K562 (cell line): ENCODE results near the gene MYL9. TPM values are rescaled to one million over a fixed set of nuclear protein-coding genes. Genes with fewer than 3 reads are reported as not detected.
A peak's percentile ranks its signal among the peaks of the same experiment; 100 is the strongest.

Experiments used
- E2F4 ChIP-seq: sonication (generic); formaldehyde crosslinking; IDR thresholded peaks from 2 replicates; pipeline ENCODE4 v1.8.0; 2022; ENCODE audit warnings: mild to moderate bottlenecking, low read depth, missing genetic modification reagents
- EP400 ChIP-seq: fragments of 450-650 bp; IDR thresholded peaks from 2 replicates; pipeline ENCODE4 v1.6.1; 2017; ENCODE audit warnings: antibody characterized with exemption, mild to moderate bottlenecking, moderate library complexity
- HMG20A ChIP-seq: fragments of 450-650 bp; formaldehyde crosslinking; conservative IDR thresholded peaks from 2 replicates; pipeline ENCODE4 v1.4.0; 2020; ENCODE audit warnings: mild to moderate bottlenecking, mixed read lengths
- MAFG ChIP-seq: fragments of 450-650 bp; conservative IDR thresholded peaks from 2 replicates; pipeline ENCODE4 v1.6.1; 2016; ENCODE audit warnings: missing genetic modification characterization, missing compliant biosample characterization
- NCOR1 ChIP-seq: fragments of 450-650 bp; IDR thresholded peaks from 2 replicates; pipeline ENCODE4 v1.6.1; 2016; ENCODE audit warnings: mild to moderate bottlenecking, moderate library complexity
- POU5F1 ChIP-seq: fragments of 150-350 bp; IDR thresholded peaks from 2 replicates; pipeline ENCODE4 v1.6.1; 2014; ENCODE audit warnings: borderline replicate concordance, low read length, low read depth, mild to moderate bottlenecking; ENCODE audit not compliant: partially characterized antibody
- RFX1 ChIP-seq: fragments of 450-650 bp; IDR thresholded peaks from 2 replicates; pipeline ENCODE4 v1.6.1; 2016; ENCODE audit warnings: mild to moderate bottlenecking, moderate library complexity
- ZBTB7A ChIP-seq: IDR thresholded peaks from 2 replicates; pipeline ENCODE4 v1.6.1; 2011; ENCODE audit warnings: low read depth, mild to moderate bottlenecking, low read length, moderate library complexity, borderline replicate concordance; ENCODE audit not compliant: control insufficient read depth
- ZNF124 ChIP-seq: sonication (generic); formaldehyde crosslinking; IDR thresholded peaks from 2 replicates; pipeline ENCODE4 v1.8.1; 2022; ENCODE audit warnings: missing genetic modification reagents
- ZNF165 ChIP-seq: fragments of 250-450 bp; sonication (Bioruptor Pico); IDR thresholded peaks from 2 replicates; pipeline ENCODE4 v1.4.0; 2020; ENCODE audit warnings: borderline replicate concordance
- ZNF280B ChIP-seq: fragments of 250-450 bp; sonication (Bioruptor Pico); IDR thresholded peaks from 2 replicates; pipeline ENCODE4 v1.5.1; 2021; ENCODE audit warnings: mild to moderate bottlenecking
- polyA plus RNA-seq, 8 experiments: library from polyadenylated mRNA; depleted of rRNA in 4 of 8; stranded (reverse) in 5 of 8; unstranded in 3 of 8; fragments of >200 nt; fragmentation: Nextera tagmentation in 2 of 8; fragmentation: Illumina TruSeq in 1 of 8; extraction: Ambion mirVana in 2 of 8; extraction: Trizol in 1 of 8; gene quantifications; 2 replicates each; pipeline versions ENCODE4 v1.2.1 to v1.2.3, GENCODE V29; 2011 to 2014; ENCODE audit warnings: inconsistent platforms in 1 of 8, missing spikeins in 1 of 8
- total RNA-seq, 7 experiments: library from RNA; depleted of rRNA in 6 of 7; stranded (reverse); fragments of >200 nt in 6 of 7; fragmentation: Illumina TruSeq in 2 of 7; extraction: Trizol in 2 of 7; gene quantifications; 2 replicates each; pipeline versions ENCODE4 v1.2.1 to v1.2.3, GENCODE V29; 2011 to 2021; ENCODE audit warnings: low replicate concordance in 1 of 7
- TF ChIP-seq, protein P1 (sequence below), 2 experiments: fragments of 450-650 bp; conservative IDR thresholded peaks; 2 replicates each; pipeline ENCODE4 v1.6.1; 2017; ENCODE audit warnings: mild to moderate bottlenecking in 2 of 2, moderate library complexity in 2 of 2
- TF ChIP-seq, protein P2 (sequence below): sonication (generic); formaldehyde crosslinking; IDR thresholded peaks from 2 replicates; pipeline ENCODE4 v1.8.0; 2022; ENCODE audit warnings: missing genetic modification reagents, mild to moderate bottlenecking, moderate library complexity, borderline replicate concordance
- TF ChIP-seq, protein P3 (sequence below): fragments of 450-650 bp; IDR thresholded peaks from 2 replicates; pipeline ENCODE4 v1.6.1; 2016; ENCODE audit warnings: low read depth

The MYL9 gene
- total and polyA plus RNA-seq, 9 of the 15 experiments (the other 6 are each of a cell fraction or from before 2014, with no cell fraction given), result 0.11 to 3.2 (median 0.81) TPM; not detected in 1

GRCh38 chr20:36573798-36574365 lies 32.6 kb downstream of the MYL9 start (continued):
- TF ChIP-seq NCOR1 (no peak), POU5F1 (no peak), ZNF124 (CRISPR knock-in tag) (no peak), MAFG (tag) (no peak), E2F4 (CRISPR knock-in tag) (no peak), ZBTB7A (peak; percentile 69; the same call in 1 of the 2 replicates), ZNF165 (no peak), RFX1 (no peak), ZNF280B (CRISPR knock-in tag) (no peak), EP400 (no peak), HMG20A (no peak)
- TF ChIP-seq, protein P1, sequence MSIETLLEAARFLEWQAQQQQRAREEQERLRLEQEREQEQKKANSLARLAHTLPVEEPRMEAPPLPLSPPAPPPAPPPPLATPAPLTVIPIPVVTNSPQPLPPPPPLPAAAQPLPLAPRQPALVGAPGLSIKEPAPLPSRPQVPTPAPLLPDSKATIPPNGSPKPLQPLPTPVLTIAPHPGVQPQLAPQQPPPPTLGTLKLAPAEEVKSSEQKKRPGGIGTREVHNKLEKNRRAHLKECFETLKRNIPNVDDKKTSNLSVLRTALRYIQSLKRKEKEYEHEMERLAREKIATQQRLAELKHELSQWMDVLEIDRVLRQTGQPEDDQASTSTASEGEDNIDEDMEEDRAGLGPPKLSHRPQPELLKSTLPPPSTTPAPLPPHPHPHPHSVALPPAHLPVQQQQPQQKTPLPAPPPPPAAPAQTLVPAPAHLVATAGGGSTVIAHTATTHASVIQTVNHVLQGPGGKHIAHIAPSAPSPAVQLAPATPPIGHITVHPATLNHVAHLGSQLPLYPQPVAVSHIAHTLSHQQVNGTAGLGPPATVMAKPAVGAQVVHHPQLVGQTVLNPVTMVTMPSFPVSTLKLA (conservative IDR thresholded peaks at IDR 0.05), result no peak; a peak in 1 of 4 replicates
- TF ChIP-seq, protein P2, sequence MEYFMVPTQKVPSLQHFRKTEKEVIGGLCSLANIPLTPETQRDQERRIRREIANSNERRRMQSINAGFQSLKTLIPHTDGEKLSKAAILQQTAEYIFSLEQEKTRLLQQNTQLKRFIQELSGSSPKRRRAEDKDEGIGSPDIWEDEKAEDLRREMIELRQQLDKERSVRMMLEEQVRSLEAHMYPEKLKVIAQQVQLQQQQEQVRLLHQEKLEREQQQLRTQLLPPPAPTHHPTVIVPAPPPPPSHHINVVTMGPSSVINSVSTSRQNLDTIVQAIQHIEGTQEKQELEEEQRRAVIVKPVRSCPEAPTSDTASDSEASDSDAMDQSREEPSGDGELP (CRISPR knock-in tag), result no peak
- TF ChIP-seq, protein P3, sequence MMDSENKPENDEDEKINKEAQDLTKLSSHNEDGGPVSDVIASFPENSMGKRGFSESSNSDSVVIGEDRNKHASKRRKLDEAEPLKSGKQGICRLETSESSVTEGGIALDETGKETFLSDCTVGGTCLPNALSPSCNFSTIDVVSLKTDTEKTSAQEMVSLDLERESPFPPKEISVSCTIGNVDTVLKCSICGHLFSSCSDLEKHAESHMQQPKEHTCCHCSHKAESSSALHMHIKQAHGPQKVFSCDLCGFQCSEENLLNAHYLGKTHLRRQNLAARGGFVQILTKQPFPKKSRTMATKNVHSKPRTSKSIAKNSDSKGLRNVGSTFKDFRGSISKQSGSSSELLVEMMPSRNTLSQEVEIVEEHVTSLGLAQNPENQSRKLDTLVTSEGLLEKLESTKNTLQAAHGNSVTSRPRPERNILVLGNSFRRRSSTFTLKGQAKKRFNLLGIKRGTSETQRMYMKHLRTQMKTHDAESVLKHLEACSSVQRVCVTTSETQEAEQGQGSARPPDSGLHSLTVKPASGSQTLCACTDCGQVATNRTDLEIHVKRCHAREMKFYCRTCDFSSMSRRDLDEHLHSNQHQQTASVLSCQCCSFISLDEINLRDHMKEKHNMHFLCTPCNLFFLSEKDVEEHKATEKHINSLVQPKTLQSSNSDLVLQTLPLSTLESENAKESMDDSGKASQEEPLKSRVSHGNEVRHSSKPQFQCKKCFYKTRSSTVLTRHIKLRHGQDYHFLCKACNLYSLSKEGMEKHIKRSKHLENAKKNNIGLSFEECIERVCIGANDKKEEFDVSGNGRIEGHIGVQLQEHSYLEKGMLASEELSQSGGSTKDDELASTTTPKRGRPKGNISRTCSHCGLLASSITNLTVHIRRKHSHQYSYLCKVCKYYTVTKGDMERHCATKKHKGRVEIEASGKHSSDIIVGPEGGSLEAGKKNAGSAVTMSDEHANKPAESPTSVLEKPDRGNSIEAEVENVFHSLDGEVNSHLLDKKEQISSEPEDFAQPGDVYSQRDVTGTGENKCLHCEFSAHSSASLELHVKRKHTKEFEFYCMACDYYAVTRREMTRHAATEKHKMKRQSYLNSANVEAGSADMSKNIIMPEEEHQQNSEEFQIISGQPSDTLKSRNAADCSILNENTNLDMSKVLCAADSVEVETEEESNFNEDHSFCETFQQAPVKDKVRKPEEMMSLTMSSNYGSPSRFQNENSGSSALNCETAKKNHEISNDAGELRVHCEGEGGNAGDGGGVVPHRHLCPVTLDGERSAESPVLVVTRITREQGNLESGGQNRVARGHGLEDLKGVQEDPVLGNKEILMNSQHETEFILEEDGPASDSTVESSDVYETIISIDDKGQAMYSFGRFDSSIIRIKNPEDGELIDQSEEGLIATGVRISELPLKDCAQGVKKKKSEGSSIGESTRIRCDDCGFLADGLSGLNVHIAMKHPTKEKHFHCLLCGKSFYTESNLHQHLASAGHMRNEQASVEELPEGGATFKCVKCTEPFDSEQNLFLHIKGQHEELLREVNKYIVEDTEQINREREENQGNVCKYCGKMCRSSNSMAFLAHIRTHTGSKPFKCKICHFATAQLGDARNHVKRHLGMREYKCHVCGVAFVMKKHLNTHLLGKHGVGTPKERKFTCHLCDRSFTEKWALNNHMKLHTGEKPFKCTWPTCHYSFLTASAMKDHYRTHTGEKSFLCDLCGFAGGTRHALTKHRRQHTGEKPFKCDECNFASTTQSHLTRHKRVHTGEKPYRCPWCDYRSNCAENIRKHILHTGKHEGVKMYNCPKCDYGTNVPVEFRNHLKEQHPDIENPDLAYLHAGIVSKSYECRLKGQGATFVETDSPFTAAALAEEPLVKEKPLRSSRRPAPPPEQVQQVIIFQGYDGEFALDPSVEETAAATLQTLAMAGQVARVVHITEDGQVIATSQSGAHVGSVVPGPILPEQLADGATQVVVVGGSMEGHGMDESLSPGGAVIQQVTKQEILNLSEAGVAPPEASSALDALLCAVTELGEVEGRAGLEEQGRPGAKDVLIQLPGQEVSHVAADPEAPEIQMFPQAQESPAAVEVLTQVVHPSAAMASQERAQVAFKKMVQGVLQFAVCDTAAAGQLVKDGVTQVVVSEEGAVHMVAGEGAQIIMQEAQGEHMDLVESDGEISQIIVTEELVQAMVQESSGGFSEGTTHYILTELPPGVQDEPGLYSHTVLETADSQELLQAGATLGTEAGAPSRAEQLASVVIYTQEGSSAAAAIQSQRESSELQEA, result no peak
